ENCODE data around the gene RPP14.
"Not testable (repeated sequence)": the region's sequence is repeated elsewhere in the genome, so short reads cannot be mapped to it uniquely, and the experiment has no call there.

Gene RPP14

DNA sequence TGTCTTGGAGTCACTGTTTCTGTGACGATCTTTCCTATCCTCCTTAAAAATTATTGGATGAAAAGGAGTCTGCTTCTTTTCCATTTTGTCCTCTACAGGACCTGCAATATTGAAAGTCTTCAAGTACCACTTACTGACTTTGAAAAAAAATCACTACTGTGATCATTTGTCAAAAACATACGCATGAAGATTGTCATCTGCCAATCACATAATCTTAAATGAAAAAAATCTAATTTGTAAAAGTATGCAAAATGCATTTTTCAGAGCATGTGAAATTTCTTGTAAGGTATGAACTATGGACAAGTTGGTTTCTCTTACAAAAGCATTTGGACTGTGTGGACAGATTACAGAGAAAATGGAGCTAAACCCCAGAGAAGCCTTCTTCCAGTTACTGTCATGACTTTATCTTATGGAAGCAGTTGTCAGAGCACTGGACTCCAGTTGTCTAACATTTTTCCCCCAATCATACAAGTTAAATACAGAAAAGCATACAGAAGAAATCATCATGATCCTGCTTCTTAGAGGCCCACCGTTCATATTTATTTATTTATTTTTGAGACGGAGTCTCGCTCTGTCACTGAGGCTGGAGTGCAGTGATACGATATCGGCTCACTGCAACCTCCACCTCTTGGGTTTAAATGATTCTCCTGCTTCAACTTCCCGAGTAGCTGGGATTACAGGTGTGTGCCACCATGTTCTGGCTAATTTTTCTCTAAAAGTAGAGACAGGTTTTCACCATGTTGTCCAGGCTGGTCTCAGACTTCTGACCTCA is 23.3 kb downstream of the RPP14 start:
- no peak for DNase-seq
- intact Hi-C loops (cut with DNase I): no loop called here

DNA sequence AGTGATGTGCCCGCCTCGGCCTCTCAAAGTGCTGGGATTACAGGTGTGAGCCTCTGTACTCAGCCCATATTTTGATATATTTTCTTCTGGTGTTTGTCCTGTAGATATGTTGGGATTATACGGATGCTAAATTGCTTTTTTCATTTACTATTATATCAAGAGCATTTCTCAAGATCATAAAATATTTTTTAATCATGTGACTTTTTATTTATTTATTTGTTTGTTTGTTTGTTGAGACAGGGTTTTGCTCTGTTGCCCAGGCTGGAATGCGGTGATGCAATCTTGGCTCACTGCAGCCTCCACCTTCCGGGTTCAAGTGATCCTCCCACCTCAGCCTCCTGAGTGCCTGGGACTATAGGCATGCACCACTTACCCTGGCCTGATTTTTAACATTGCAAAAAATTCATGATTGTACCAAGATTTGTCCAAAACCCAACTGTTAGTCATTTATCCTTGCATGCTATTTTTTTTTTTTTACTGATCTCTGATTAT is 23.9 kb downstream of the RPP14 start:
- intact Hi-C loops (cut with DNase I): loop anchor here (10.0 kb wide), 1 partner anchor 55 kb away; no protein-coding TSS in a partner anchor
- no peak for DNase-seq

DNA sequence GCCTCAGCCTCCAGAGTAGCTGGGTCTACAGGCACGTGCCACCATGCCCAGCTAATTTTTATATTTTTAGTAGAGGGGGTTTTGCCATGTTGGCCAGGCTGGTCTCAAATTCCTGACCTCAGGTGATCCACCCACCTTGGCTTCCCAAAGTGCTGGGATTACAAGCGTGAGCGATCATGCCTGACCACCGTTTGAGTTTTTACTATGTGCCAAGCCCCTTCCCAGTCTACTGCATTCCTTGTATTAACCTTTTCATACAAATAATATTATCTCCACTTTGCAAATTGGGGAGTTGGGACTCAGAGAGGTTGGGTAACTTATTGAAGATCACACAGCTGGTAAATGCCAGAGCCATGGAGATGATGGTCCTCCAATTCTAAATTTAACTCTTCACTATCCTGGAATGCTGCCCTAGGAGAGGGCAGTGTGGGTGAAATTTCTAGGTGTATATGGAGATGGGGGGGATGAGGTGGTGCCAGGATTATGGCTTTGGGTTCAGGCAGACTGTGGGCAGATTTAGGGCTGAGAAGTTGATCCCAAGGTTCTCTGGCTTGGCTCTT is 25.6 kb downstream of the RPP14 start:
- DNase-seq: no peak
- intact Hi-C loops (cut with DNase I): loop anchor here (2.0 to 10.0 kb wide), 3 partner anchors 25 to 83 kb away; partner anchors contain the start of genes HTD2 and RPP14

DNA sequence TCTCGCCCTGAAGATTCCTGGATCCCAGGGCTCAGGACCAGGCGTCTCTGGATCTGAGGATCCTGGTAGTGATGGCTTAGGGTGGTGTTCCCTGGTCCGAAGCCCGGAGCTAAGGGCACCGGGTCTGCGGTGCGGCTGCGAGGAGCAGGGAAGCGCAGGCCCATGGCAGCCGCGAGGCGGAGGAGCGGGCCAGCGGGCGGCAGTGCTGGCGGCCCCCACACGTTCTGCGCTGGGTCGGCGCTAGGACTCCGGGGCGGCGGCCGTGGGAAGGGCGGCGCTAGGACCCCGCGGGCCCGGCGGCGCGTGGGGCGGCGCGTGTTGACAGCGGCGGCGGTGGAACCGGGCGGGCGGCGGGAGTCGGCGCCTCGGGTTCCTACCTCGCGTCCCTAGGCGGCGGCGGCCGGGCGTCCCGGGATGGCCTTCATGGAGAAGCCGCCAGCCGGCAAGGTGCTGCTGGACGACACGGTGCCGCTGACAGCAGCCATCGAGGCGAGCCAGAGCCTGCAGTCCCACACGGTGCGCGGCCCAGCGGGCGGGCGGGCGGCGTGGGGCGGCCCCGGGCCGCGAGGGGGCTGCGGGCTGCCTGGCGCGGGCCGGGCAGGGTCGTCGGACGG is 26.6 kb downstream of the RPP14 start, which contains the start of gene PXK:
TSS of gene PXK (plus strand) at position 318 of the 614 bp plus-strand sequence. CDS start at position 415, 97 bp downstream.
- intact Hi-C loops (cut with DNase I): loop anchor here (2.0 to 10.0 kb wide), 3 partner anchors 26 to 82 kb away; partner anchors contain the start of genes HTD2 and RPP14
- peak; percentile 79 to 98 (median 88) for DNase-seq

DNA sequence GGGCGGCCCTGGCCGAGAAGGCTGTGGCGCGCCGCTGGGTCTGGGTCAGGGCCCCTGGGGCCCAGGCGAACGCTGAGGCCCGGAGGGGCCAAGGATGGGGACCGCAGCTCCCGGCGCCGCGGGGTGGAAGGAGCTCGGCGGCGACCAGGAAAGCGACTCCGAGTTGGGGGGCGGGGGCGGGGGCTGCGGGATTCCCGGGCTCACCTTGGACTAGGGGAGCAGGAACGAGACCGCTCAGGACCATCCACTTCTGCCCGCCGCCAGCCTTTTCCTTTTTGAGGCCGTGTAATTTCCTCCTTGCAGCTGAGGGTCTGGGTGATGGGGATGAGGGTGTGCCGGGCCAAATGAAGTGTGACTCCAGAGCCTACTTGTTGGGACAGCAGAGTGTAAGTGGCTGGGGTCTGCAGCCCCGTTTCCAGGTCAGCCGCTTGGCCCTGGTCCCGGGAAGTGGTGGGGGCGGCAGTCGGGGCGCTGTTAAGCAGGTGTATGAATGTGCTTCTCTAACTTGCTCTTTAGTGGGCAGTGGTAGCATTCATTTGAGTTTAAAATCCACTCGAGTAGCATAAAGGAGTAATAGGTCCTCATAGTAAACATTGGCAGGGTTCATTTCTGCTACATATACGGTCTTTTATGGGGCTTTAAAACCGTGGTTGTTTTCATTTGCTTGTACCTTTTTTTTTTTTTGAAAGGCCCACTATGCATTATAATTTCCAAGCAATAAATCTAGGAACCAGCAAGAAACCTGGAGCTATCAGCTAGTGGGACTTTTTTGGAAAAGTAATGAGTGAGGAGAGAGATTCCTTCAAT is 27.4 kb downstream of the RPP14 start:
- peak in 8 of 10 donors; percentile 25 to 89 (median 40) for DNase-seq
- intact Hi-C loops (cut with DNase I): loop anchor here (2.0 to 10.0 kb wide), 4 partner anchors 27 to 159 kb away; partner anchors contain the start of genes HTD2, KCTD6 and RPP14

DNA sequence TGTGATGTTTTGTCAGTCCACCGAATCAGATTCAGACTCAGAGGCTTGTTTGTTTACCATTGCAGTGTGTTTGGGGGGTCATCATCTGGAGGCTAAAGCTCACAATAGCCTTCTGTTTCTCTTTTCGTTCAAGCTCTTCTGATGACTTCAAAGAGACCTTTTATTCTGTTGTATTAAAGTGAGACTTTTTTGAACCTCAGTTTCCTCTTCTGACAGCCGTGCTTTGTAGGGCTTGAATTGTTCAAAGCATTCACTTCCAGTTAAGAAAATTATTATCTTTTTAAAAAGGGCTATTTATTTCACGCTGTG is 27.9 kb downstream of the RPP14 start:
- intact Hi-C loops (cut with DNase I): loop anchor here (2.0 to 10.0 kb wide), 2 partner anchors 51 to 159 kb away; partner anchors contain the start of gene KCTD6
- peak in 1 of 10 donors; percentile 32 for DNase-seq

DNA sequence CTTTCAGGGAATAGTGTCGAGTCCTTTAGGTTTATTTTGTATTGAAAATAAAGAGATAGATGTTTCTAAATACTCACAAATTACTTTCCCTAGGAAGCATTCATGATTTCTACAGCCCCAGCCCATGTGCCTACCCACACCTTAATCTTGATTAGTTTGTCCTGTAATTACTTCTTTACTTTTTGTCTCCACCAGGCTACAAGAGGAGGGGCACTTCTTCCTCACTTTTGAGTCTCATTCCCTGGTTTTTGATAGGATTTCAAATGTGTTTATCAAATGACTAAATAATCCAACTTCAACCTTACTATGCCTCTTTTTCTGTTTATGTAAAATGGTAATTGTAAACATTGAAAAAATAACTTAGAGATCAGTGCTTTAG is 28.4 kb downstream of the RPP14 start:
- intact Hi-C loops (cut with DNase I): loop anchor here (2.0 to 10.0 kb wide), 2 partner anchors 50 to 158 kb away; partner anchors contain the start of gene KCTD6
- DNase-seq: no peak

DNA sequence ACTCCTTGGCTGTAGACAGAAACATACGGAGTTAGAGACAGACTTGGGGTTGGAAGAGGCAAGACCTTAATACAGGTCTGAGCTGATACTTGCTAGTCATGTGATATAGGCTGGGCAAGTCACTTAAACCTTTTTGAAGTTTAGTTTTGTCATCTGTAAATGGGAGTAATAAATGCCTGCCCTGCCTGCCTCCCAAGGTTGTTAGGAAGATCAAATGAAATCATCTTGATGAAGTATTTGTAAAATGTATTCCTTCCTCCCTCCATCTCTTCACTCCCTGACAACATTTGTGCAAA is 29.6 kb downstream of the RPP14 start:
- intact Hi-C loops (cut with DNase I): loop anchor here (2.0 to 10.0 kb wide), 2 partner anchors 49 to 157 kb away; partner anchors contain the start of gene KCTD6
- DNase-seq: no peak

DNA sequence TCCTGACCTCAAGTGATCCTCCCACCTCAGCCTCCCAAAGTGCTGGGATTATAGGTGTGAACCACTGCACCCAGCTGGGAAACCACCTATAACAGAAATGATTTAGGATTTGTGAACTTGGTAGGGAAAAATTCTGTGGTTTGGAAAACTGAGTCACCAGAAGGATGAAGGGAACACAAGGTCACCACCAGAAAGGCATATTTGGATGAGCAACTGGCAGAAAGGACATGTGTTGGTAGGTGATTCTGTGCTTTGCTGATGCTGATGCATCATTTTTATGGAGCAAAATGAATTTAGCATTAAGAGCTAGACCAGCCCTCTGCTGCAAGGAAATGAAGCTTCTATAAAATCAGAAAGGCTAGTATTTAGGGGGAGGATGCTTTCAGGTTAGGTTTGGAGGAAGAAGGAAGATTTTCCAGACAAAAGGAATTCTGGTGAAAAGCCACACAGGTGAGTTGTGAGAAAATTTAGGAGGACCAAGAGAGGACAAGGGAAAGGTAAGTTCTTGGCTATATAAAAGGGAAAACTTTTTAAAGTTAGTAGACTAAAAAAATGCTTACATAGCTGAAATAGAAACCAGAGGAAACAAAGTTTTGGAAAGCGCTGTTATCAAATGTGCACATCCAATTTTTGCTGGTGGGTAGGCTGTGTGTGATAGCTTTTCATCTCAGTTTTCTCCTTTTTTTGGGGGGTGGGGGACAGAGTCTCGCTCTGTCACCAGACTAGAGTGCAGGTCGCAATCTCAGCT is 30.3 kb downstream of the RPP14 start:
- no peak for DNase-seq
- intact Hi-C loops (cut with DNase I): loop anchor here (10.0 kb wide), 1 partner anchor 48 kb away; no protein-coding TSS in a partner anchor

DNA sequence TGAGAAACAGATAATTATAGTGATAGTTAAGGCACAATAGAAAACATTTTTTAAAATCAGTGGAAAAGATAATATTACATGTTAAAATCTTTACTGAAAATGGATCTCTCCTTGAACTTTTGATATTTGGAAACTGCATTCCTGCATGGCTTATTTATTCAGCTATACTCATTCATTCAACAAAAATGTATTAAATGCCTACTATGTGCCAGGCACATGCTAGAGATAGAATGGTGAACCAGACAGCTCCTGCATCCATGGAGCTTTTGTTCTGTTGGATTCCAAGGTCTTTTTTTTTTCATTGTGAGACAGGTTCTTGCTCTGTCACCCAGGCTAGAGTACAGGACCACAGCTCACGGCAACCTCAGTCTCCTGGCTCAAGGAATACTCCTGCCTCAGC is 31.1 kb downstream of the RPP14 start:
- intact Hi-C loops (cut with DNase I): loop anchor here (10.0 kb wide), 1 partner anchor 48 kb away; no protein-coding TSS in a partner anchor

DNA sequence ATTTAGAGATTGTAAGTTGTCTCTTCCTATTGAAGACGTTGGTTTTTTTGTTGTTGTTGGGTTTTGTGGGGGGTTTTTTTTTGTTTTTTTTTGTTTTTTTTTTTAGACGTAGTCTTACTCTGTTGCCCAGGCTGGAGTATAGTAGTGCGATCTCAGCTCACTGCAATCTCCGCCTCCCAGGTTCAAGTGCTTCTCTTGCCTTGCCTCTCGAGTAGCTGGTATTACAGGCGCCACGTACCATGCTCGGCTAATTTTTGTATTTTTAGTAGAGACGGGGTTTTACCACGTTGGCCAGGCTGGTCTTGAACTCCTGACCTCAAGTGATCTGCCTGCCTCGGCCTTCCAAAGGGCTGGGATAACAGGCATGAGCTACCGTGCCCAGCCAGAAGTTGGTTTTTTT is 33.1 kb downstream of the RPP14 start:
- not testable (repeated sequence) for DNase-seq
- intact Hi-C loops (cut with DNase I): loop anchor here (10.0 kb wide), 1 partner anchor 46 kb away; no protein-coding TSS in a partner anchor

More for the DNA sequence above, 31.1 kb downstream of the RPP14 start:
- DNase-seq: no peak

DNA sequence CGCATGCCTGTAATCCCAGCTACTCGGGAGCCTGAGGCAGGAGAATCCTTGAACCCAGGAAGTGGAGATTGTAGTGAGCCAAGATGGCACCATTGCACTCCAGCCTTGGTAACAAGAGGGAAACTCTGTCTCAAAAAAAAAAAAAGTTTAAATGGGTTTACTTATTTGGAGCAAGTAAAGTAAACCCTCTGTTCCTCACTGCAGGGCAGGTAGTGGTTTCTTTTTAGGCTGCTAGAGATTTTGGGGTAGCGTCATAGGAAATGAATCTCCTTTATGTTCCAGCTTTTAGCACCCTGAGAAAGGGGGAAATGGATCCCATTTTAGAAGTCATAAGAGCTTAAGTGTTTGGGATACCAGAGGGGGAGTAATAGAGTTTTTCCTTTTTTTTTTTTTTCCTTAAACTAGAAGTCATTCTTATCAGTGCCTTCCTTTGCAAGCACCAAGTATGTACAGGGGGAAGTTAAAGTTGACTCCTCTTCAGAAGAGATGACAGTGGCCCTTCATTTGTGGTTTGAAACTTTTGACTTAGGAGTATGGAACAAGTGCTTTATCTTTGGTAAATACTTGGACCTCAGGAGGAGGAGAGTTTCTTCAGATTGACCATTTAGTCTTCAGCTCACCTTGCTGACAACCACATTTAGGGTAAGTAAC is 34.7 kb downstream of the RPP14 start:
- no peak for DNase-seq
- intact Hi-C loops (cut with DNase I): no loop called here

DNA sequence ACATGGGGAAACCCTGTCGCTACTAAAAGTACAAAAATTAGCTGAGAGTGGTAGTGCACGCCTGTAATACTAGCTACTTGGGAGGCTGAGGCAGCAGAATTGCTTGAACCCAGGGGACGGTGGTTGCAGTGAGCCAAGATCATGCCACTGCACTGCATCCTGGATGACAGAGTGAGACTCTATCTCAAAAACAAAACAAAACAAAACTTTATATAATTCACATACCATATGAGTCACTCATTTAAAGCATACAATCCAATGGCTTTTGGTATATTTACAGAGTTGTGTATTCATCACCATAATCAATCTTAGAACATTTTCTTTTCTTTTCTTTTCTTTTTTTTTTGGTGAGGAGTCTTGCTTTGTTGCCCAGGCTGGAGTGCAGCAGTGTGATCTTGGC is 35.3 kb downstream of the RPP14 start:
- intact Hi-C loops (cut with DNase I): no loop called here
- DNase-seq: no peak

DNA sequence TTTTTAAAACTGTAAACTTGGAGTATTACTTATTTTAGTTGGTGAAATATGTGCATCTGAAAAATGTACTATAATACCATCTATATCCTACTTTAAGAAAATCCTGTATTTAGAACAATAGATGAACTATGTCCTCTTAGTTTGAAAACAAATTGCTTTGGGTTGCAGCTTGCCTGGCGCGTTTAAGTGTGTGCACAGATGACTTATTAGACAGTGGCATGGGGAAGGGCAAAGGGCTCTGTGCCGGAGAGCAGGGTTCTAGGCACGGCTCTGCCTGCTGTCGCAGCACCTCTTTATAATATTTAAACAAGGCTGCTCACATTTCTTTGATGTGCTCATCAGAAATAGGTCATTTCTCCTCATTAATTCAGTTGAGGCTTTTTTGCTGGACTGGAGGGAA is 36.6 kb downstream of the RPP14 start:
- intact Hi-C loops (cut with DNase I): no loop called here
- DNase-seq: peak in 3 of 10 donors; percentile 21 to 84 (median 42)

DNA sequence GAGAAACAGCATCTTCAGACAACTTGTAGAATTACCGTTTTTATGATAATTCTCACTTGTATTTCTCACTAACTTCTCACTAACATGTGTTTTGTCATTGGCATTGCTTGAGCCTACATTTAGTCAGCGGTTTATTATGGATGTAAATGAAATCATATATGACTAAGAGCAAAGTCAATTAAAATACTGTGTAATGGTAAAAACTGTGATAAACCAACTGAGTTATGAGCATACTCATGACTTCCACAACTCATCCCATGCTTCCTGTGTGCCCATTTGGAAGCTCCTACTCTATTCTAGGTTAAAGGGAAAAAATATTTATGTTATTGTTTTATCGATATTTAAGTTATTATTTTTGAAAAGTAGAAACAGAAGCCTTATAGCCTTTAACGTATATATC is 39.4 kb downstream of the RPP14 start:
- no peak for DNase-seq
- intact Hi-C loops (cut with DNase I): no loop called here

DNA sequence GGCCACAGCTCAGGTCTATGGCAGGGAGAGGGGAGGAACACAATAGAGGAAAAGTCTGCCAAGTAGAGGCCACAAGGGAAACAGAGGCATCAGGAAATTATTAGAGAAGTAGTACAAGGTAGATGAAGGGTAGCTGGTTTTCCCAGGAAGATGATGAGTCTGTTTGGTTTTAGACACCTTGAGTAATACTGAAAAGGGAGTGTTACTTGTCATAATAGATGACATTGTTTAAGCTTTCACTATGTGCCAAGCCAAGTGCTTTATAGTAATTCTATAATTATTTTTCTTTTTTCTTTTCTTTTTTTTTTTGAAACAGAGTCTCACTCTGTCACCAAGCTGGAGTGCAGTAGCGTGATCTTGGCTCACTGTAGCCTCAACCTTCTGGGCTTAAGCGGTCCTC is 40.3 kb downstream of the RPP14 start:
- no peak for DNase-seq
- intact Hi-C loops (cut with DNase I): no loop called here

DNA sequence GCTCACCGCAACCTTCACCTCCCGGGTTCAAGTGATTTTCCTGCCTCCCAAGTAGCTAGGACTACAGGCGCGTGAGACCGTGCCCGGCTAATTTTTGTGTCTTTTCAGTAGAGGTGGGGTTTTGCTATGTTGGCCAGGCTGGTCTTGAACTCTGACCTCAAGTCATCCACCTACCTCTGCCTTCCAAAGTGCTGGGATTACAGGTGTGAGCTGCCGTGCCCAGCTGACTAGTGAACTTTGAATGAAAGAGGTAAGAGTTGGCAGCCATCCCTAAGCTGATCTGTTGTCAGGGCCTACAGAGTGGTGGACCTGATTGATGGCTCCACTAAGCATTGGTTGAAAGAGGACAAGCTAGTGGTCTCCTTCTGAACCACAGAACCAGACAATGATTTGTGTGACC is 41.9 kb downstream of the RPP14 start:
- intact Hi-C loops (cut with DNase I): no loop called here

DNA sequence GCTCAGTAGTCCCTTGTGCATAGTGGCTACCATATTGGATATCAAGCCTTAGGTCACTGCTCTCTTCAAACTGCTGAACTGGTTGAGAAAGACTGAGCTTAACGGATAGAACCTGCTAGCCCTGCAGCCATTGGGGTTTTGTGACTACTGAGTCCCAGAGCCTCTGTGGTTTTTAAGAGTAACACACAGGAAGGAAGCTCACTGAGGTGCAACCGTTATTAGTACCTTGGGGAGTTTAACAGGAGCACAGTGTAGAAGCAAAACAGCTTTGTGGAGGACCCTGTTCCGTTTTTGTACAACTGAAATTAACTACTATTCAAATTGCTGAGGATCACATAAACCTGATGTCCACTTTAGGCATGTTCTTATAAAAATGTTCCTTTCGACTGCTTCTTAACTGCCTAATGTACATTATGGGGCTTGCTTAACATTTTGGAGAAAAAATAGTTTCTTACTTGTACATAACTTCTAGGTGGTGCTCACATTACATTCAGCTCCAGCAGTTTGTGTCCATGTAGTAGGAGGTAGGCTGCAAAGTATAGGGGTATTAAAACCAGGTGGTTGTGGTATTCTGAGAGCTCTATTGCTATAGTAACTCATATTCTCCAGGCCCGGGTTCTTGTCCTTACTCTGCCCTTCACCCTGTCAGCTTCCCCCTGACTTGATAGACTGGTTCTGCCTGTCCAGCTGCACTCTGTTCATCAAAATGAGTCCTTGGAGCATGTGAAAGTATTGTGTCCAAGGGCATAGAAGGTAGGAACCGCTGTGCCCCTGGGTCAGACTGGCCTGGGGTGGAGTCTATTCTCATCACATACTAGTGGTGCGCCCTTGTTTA is 44.0 kb downstream of the RPP14 start:
- intact Hi-C loops (cut with DNase I): no loop called here
- DNase-seq: no peak

More for the DNA sequence above, 41.9 kb downstream of the RPP14 start:
- no peak for DNase-seq

Data from posterior cingulate gyrus (tissue), 11 donors.